Subcutaneous abdominal adipose tissue (tissue), 5 donors: ENCODE measurements around the gene CLEC9A.

Source experiments
- H3K27ac ChIP-seq: one replicate; pipeline ENCODE4 v1.7.0; 2013; ENCODE audit warnings: low read depth, mild to moderate bottlenecking, inconsistent platforms, low read length, moderate library complexity
- H3K27me3 ChIP-seq, 5 donors: one replicate each; pipeline ENCODE4 v1.7.0; 2013; ENCODE audit warnings: low read length in 5 of 5, inconsistent platforms in 1 of 5; ENCODE audit not compliant: control insufficient read depth in 5 of 5, insufficient read depth in 4 of 5
- H3K36me3 ChIP-seq, 5 donors: one replicate each; pipeline ENCODE4 v1.7.0; 2013; ENCODE audit warnings: low read length in 5 of 5; ENCODE audit not compliant: control insufficient read depth in 5 of 5, insufficient read depth in 5 of 5
- H3K4me1 ChIP-seq, 5 donors: one replicate each; pipeline ENCODE4 v1.7.0; 2013; ENCODE audit warnings: low read length in 5 of 5, mild to moderate bottlenecking in 3 of 5, moderate library complexity in 1 of 5; ENCODE audit not compliant: control insufficient read depth in 5 of 5, insufficient read depth in 5 of 5
- H3K4me3 ChIP-seq, 5 donors: one replicate each; pipeline ENCODE4 v1.7.0; 2013; ENCODE audit warnings: low read length in 5 of 5, low read depth in 1 of 5
- H3K9ac ChIP-seq, 5 donors: one replicate each; pipeline ENCODE4 v1.7.0; 2013; ENCODE audit warnings: low read length in 5 of 5, mild to moderate bottlenecking in 4 of 5, moderate library complexity in 3 of 5
- H3K9me3 ChIP-seq, 5 donors: one replicate each; pipeline ENCODE4 v1.7.0; 2013; ENCODE audit warnings: low read length in 5 of 5; ENCODE audit not compliant: control insufficient read depth in 5 of 5
- donor health status: healthy.
- donor health status: healthy.
- donor health status: healthy.
- donor health status: healthy.
- donor health status: healthy.

CLEC9A gene

DNA sequence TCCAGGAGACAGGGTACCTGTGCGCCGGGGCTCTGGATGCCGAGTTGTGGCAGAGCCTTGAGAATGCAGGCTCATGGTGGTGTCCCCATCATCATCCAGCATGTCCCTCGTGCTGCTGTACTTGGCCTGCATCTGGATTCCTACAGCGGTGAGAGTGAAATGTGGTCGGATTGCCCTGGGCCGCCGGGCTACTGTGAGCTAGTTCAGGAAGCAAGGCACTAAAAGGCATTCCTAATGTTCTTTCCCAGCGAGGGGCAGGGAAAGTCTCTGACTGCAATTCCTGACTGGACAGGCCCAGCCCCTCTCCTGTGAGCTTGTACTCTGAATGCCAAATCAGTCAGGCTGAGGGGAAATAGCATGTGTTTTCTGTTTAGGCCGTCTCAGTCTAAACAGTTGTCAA lies 68.3 kb downstream of the CLEC9A start, which contains the start of gene CLEC1A:
CLEC1A (minus strand) TSS at position 195 of the 400 bp plus-strand sequence; CDS start at position 132, 63 bp downstream.
- peak within 1 kb of the TSS in 4 of 5 donors; percentile 46 to 72 (median 65) for H3K4me3 ChIP-seq
- H3K9ac ChIP-seq: peak within 1 kb of the TSS in 3 of 5 donors; percentile 3 to 78 (median 46)
- peaks cover 0 to 31% (median 8%) of the 10 kb centered on the region in 5 donors for H3K4me1 ChIP-seq
- peak within 1 kb of the TSS; percentile 78 for H3K27ac ChIP-seq
- H3K36me3 ChIP-seq: no peaks in the 10 kb centered on the region
- no peaks in the 10 kb centered on the region for H3K27me3 ChIP-seq
- H3K9me3 ChIP-seq: no peaks in the 10 kb centered on the region

DNA sequence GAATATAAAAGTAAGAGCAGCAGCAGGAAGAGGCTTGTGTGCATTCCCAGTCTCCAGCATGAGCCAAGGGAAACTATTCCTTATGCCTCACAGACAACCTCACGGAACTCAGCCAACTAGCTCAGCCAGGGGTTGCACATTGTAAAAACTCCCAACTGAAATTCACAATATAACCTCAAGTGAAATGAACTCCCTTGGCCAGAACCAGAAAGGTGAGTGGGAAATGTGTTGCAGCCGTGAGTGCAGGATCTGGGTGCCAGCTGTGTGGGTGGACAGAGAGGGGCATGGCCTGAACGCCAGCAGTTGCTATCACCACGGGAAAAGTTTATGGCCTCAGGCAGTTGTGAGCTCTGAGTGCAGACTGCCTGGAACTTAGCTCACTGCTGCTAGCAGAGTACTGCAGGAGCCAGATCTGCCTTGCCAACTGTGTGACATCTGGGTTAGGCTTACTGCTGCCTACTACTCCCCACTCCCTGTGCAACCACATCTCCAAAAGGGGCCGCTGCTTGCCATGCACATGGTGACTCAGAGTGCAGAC lies 70.6 kb downstream of the CLEC9A start:
- no peak overlapping the region for H3K4me3 ChIP-seq
- peak overlapping the region in 1 of 5 donors; percentile 31 for H3K9ac ChIP-seq
- no peaks in the 10 kb centered on the region for H3K27me3 ChIP-seq
- H3K36me3 ChIP-seq: no peaks in the 10 kb centered on the region
- H3K4me1 ChIP-seq: peaks cover 0 to 20% (median 8%) of the 10 kb centered on the region in 5 donors
- no peaks in the 10 kb centered on the region for H3K9me3 ChIP-seq
- no peak overlapping the region for H3K27ac ChIP-seq

DNA sequence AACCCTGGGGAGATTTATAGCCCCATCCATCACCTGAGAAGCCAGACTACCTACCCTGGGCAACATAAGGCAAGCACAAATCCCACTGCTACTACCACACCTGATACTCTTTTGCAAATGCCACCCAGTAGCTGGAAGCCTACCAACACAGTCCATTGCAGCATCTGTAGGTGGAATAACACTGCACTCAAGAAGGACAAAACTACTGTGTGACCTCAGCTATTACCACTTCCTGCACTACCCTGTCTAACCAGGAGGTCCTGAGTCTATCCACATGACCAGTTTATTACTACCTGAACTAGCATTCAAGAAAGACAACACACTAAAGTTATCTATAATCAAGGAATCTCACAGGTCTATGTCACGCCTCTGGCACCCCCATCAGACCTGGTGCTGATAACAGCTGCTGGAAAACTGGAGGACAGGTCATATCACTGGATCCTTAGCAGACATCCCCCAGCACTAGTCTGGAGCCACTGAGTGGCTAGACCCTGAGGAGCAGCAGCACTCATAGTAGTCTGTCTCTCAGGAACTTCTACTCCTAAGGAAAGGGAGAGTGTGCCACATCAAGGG lies 71.3 kb downstream of the CLEC9A start:
- H3K27ac ChIP-seq: no peak overlapping the region
- peaks cover 0 to 20% (median 8%) of the 10 kb centered on the region in 5 donors for H3K4me1 ChIP-seq
- no peaks in the 10 kb centered on the region for H3K36me3 ChIP-seq
- no peaks in the 10 kb centered on the region for H3K9me3 ChIP-seq
- no peaks in the 10 kb centered on the region for H3K27me3 ChIP-seq
- H3K4me3 ChIP-seq: no peak overlapping the region
- no peak overlapping the region for H3K9ac ChIP-seq

DNA sequence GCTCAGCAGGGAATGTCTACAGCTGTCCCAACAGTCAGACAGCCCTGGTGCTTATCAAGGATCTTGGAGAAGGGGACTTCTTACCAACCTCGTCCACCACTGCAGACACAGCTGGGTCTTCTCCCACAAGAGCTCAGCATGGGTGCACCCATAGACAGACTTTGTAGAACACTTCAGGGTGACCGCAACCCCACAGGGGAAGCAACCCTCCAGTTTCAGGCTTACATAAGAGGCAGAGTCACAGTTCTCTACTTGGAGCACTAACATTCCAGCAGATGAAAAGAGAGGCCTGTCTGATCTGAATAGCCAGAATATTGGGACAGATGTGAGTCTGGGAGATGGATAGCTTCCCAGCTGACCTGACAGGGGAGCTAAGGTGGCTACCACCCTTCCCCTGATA lies 71.8 kb downstream of the CLEC9A start:
- H3K27me3 ChIP-seq: no peaks in the 10 kb centered on the region
- no peak overlapping the region for H3K4me3 ChIP-seq
- peaks cover 0 to 20% (median 8%) of the 10 kb centered on the region in 5 donors for H3K4me1 ChIP-seq
- no peaks in the 10 kb centered on the region for H3K9me3 ChIP-seq
- H3K36me3 ChIP-seq: no peaks in the 10 kb centered on the region
- H3K9ac ChIP-seq: no peak overlapping the region
- H3K27ac ChIP-seq: no peak overlapping the region

DNA sequence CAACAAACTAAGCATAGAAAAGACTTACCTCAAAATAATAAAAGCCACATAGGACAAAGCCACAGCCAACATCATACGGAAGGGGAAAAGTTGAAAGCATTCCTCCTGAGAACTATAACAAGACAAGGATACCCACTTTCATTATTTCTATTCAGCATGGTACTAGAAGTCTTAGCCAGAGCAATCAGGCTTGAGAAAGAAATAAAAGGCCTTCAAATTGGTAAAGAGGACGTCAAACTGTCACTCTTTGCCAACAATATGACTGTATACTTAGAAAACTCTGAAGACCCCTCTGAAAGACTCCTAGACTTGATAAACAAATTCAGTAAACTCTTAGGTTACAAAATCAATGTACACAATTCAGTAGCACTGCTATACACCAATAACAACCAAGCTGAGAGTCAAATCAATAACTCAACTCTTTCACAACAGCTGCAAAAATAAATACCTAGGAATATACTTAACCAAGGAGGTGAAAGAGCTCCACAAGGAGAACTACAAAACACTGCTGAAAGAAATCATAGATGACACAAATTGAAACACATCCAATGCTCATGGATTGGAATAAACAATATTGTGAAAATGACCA lies 79.9 kb downstream of the CLEC9A start:
- H3K4me1 ChIP-seq: no peaks in the 10 kb centered on the region
- no peak overlapping the region for H3K4me3 ChIP-seq
- no peaks in the 10 kb centered on the region for H3K9me3 ChIP-seq
- no peaks in the 10 kb centered on the region for H3K27me3 ChIP-seq
- no peak overlapping the region for H3K9ac ChIP-seq
- no peaks in the 10 kb centered on the region for H3K36me3 ChIP-seq
- H3K27ac ChIP-seq: no peak overlapping the region

DNA sequence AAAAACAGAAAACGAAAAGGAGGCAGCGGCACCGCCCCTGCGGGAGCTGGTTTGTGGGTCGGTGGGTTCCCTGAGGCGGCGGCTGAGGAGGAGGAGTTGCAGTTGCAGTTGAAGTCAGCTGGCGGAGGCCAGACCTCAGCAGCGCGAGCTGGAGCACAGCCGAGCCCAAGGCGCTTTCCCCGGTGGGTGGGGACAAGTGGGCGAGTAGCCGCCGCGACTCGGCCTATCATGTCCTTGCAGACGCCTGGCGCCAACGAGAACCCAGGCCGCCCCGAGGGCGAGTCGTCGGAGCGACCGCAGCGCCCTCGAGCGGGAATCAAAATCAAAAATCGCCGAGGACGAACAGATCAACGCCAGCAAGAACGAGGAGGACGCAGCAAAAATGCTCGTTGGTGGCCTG lies 81.0 kb downstream of the CLEC9A start:
- H3K27ac ChIP-seq: no peak overlapping the region
- H3K4me1 ChIP-seq: no peaks in the 10 kb centered on the region
- no peaks in the 10 kb centered on the region for H3K9me3 ChIP-seq
- no peak overlapping the region for H3K9ac ChIP-seq
- no peak overlapping the region for H3K4me3 ChIP-seq
- H3K36me3 ChIP-seq: no peaks in the 10 kb centered on the region
- no peaks in the 10 kb centered on the region for H3K27me3 ChIP-seq

DNA sequence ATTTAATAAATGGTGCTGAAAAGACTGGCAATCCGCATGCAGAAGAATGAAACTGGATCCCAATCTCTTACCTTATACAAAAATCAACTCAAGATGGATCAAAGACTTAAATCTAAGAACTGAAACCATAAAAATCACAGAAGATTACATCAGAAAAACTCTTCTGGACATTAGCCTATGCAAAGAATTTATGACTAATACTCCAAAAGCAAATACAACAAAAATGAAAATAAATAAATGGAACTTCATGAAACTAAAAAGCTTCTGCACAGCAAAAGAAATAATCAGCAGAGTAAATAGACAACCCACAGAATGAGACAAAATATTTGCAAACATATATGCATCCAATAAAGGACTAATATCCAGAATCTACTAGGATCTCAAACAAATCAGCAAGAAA lies 82.6 kb downstream of the CLEC9A start:
- no peaks in the 10 kb centered on the region for H3K27me3 ChIP-seq
- no peaks in the 10 kb centered on the region for H3K36me3 ChIP-seq
- H3K4me3 ChIP-seq: no peak overlapping the region
- no peak overlapping the region for H3K27ac ChIP-seq
- H3K9me3 ChIP-seq: no peaks in the 10 kb centered on the region
- no peak overlapping the region for H3K9ac ChIP-seq
- H3K4me1 ChIP-seq: no peaks in the 10 kb centered on the region

DNA sequence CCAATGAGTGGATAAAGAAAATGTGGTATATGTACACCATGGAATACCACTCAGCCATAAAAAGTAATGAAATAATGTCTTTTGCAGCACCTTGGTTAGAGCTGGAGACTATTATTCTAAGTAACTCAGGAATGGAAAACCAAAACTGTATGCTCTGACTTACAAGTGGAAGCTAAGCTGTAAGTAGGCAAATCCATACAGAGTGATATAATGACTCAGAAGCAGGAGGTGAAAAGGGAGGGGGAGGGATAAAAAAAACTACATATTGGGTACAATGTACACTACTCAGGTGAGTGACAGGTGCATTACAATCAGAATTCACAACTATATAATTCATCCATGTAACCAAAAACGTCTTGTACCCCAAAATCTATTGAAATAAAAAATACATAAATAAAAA lies 83.4 kb downstream of the CLEC9A start:
- no peaks in the 10 kb centered on the region for H3K36me3 ChIP-seq
- H3K9me3 ChIP-seq: no peaks in the 10 kb centered on the region
- no peaks in the 10 kb centered on the region for H3K4me1 ChIP-seq
- H3K4me3 ChIP-seq: no peak overlapping the region
- no peak overlapping the region for H3K27ac ChIP-seq
- no peak overlapping the region for H3K9ac ChIP-seq
- no peaks in the 10 kb centered on the region for H3K27me3 ChIP-seq

DNA sequence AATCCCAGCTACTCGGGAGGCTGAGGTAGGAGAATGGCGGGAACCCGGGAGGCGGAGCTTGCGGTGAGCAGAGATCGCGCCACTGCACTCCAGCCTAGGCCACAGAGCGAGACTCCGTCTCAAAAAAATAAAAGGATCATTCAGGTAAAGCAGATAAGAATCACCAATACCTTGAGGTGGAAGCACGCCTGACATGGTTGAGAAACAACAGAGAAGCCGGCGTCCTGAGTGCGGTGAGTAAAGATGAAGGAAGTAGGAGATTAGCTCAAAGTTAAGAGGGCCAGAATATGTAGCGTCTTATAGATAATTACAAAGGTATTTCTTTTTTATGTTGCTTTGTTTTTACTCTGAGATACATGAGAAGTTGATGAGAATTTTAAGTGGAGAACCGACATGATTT lies 84.8 kb downstream of the CLEC9A start:
- Histone ChIP-seq H3K4me1 (no peaks in the 10 kb centered on the region), H3K9me3 (no peaks in the 10 kb centered on the region), H3K9ac (no peak overlapping the region), H3K27me3 (no peaks in the 10 kb centered on the region), H3K4me3 (no peak overlapping the region), H3K27ac (no peak overlapping the region), H3K36me3 (no peaks in the 10 kb centered on the region)
